Heart right ventricle (tissue), 16 donors: ENCODE data around the gene CREG1. TPM values are rescaled to one million over a fixed set of nuclear protein-coding genes. Genes with fewer than 3 reads are reported as not detected.

Source experiments
- ATAC-seq, 8 donors: fragments of 200-7000 bp; cut with Tn5 transposase; one replicate each; pipeline ENCODE4 v1.9.1; 2020; ENCODE audit warnings: mild to moderate bottlenecking in 8 of 8, moderate library complexity in 8 of 8, moderate number of reproducible peaks in 1 of 8
- DNase-seq, 2 donors: peaks; one replicate each; pipeline ENCODE4 v3.0.0-alpha.2; 2020
- H3K27ac ChIP-seq, 10 donors: fragments of 200-600 bp; sonication (generic) in 2 of 10; one replicate each; pipeline versions ENCODE4 v1.5.0 to v1.8.0; 2020 to 2022; ENCODE audit warnings: mild to moderate bottlenecking in 3 of 10
- H3K27me3 ChIP-seq, 7 donors: fragments of 200-600 bp; one replicate each; pipeline ENCODE4 v1.8.0; 2021 to 2022; ENCODE audit warnings: mild to moderate bottlenecking in 2 of 7
- H3K36me3 ChIP-seq, 9 donors: fragments of 200-600 bp; sonication (generic) in 1 of 9; one replicate each; pipeline versions ENCODE4 v1.5.0 to v1.8.0; 2020 to 2022; ENCODE audit warnings: mild to moderate bottlenecking in 2 of 9
- H3K4me1 ChIP-seq, 9 donors: fragments of 200-600 bp; sonication (generic) in 1 of 9; one replicate each; pipeline versions ENCODE4 v1.5.0 to v1.8.0; 2020 to 2022; ENCODE audit warnings: mild to moderate bottlenecking in 4 of 9
- H3K4me3 ChIP-seq, 10 donors: fragments of 200-600 bp; sonication (generic) in 2 of 10; one replicate each; pipeline versions ENCODE4 v1.5.0 to v1.8.0; 2020 to 2022; ENCODE audit warnings: mild to moderate bottlenecking in 7 of 10, moderate library complexity in 2 of 10
- H3K9me3 ChIP-seq, 11 donors: fragments of 200-600 bp in 10 of 11; sonication (generic) in 2 of 11; one replicate each; pipeline versions ENCODE4 v1.5.0 to v1.8.0; 2013 to 2022; ENCODE audit warnings: mild to moderate bottlenecking in 2 of 11, control low read depth in 1 of 11, moderate library complexity in 1 of 11
- WGBS, 2 donors: extraction: QIAGEN DNeasy Blood & Tissue Kit; methylation state at CpG; one replicate each; pipeline ENCODE4 v1.1.7; 2013; ENCODE audit warnings: inconsistent platforms in 1 of 2; 5-methylcytosine and 5-hydroxymethylcytosine counted together
- intact Hi-C, 10 donors: fragments of 100-400 bp; cut with DNase I; formaldehyde crosslinking; loops; one replicate each; pipeline versions ENCODE4 v1.11.1 to v1.14.2; 2022
- polyA plus RNA-seq, 2 donors: library from polyadenylated mRNA; stranded (reverse); fragments of 200-250 nt; gene quantifications; one replicate each; pipeline ENCODE4 v1.2.3, GENCODE V29; 2013
- total RNA-seq, 10 donors: library from RNA; stranded (reverse); fragmentation: NEBNext Ultra II Directional in 3 of 10; extraction: Animal tissue kit (Norgen Biotek cat#: 25700) in 3 of 10; gene quantifications; one replicate each; pipeline versions ENCODE4 v1.2.1 to v1.2.4, GENCODE V29; 2021 to 2023
- TF ChIP-seq, protein P1 (sequence below), 9 donors: fragments of 200-600 bp; sonication (generic) in 2 of 9; IDR thresholded peaks; one replicate each; pipeline versions ENCODE4 v1.5.0 to v1.8.0; 2021 to 2022; ENCODE audit warnings: antibody characterized with exemption in 9 of 9, mild to moderate bottlenecking in 5 of 9, moderate library complexity in 1 of 9
- donor health status: Arrhythmogenic right ventricular cardiomyopathy.
- donor health status: ischemic (EF 13 %, LVEDD 7.1; RV severe dilation, severe dysfunction).
- donor health status: healthy with polysubstance abuse.
- donor health status: DM: no; HTN: yes; CAD: no.
- donor health status: DM: no; HTN: no; CAD: no.
- donor health status: ischemic (EF 25% LVEDD 6.9; RV normal size, moderate dysfunction).
- donor health status: ischemic (EF 25% LVEDD 5.7; RV mildly dilated, moderate dysfunction).
- donor health status: healthy.
- donor health status: DM: yes; HTN: yes; CAD: no.
- donor health status: Ischemic cardiomyopathy.
- donor health status: ischemic (EF 35%, LVEDD 5.7; RV mildly dilated, moderate dysfunction).
- donor health status: nonischemic (EF 11% LVEDD 7.7; RV severe dilation, severe dysfunction).
- donor health status: DM: yes; HTN: yes; CAD: no.
- donor health status: PGD.
- donor health status: ischemic (EF 29% LVEDD 5.4; RV normal size, mild dysfunction).
- donor health status: nonischemic (EF 23%, LVEDD 6.1; RV moderate dilation, normal function).

CREG1 gene
- total and polyA plus RNA-seq, 12 donors, result 30.5 to 113 (median 70.2) TPM

DNA sequence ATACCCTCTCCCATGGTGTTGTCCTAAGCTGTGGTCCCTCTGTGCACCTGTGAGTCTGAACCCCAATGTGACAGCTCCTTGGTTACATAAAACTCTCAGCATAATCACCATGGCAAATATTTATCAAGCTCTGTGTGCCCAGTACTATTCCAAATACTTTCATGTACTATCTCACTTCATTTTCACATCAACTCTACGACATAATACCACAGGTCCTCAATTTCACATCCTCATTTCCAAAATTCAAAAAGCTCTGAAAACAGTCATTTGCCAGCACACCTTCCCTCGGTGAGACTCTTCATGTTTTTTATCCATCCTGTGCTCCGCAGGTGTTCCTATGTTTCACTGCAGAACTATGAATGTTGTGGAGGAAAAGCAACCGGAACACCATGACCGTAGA, 12.4 kb upstream of the CREG1 start:
- 83 to 86% methylated on average over 5 of the region's 5 CpGs for WGBS, 2 donors
- TF ChIP-seq, protein P1, sequence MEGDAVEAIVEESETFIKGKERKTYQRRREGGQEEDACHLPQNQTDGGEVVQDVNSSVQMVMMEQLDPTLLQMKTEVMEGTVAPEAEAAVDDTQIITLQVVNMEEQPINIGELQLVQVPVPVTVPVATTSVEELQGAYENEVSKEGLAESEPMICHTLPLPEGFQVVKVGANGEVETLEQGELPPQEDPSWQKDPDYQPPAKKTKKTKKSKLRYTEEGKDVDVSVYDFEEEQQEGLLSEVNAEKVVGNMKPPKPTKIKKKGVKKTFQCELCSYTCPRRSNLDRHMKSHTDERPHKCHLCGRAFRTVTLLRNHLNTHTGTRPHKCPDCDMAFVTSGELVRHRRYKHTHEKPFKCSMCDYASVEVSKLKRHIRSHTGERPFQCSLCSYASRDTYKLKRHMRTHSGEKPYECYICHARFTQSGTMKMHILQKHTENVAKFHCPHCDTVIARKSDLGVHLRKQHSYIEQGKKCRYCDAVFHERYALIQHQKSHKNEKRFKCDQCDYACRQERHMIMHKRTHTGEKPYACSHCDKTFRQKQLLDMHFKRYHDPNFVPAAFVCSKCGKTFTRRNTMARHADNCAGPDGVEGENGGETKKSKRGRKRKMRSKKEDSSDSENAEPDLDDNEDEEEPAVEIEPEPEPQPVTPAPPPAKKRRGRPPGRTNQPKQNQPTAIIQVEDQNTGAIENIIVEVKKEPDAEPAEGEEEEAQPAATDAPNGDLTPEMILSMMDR (IDR thresholded peaks at IDR 0.05), result no peak

GRCh38 chr1:167564612-167565270, 11.2 kb upstream of the CREG1 start:
- intact Hi-C loops, result no loop called here
- Histone ChIP-seq H3K27ac (peak overlapping the region in 1 of 10 donors; percentile 61), H3K4me3 (no peak overlapping the region), H3K4me1 (peaks cover 0 to 49% (median 25%) of the 10 kb centered on the region in 9 donors), H3K9me3 (no peaks in the 10 kb centered on the region), H3K27me3 (no peaks in the 10 kb centered on the region), H3K36me3 (no peaks in the 10 kb centered on the region)
- TF ChIP-seq, protein P1 (IDR thresholded peaks at IDR 0.05), result no peak
- DNase-seq, result no peak
- ATAC-seq, result peak in 4 of 8 donors; percentile 48 to 62 (median 56)
- WGBS, 2 donors, result 81 to 85% methylated on average over 5 of the region's 5 CpGs

More for the DNA sequence above, 12.4 kb upstream of the CREG1 start:
- ATAC-seq, result no peak
- no peaks in the 10 kb centered on the region for H3K27me3 ChIP-seq
- peaks cover 0 to 49% (median 25%) of the 10 kb centered on the region in 9 donors for H3K4me1 ChIP-seq
- no peak overlapping the region for H3K27ac ChIP-seq
- intact Hi-C loops, result no loop called here
- H3K4me3 ChIP-seq, result no peak overlapping the region
- no peaks in the 10 kb centered on the region for H3K9me3 ChIP-seq
- H3K36me3 ChIP-seq, result no peaks in the 10 kb centered on the region
- no peak for DNase-seq

GRCh38 chr1:167563579-167564246, 10.2 kb upstream of the CREG1 start:
- DNase-seq (peak in 1 of 2 donors; percentile 30), ATAC-seq (peak; percentile 17 to 83 (median 69))
- no peaks in the 10 kb centered on the region for H3K9me3 ChIP-seq
- intact Hi-C loops, result no loop called here
- WGBS, 2 donors, result 69 to 70% methylated on average over 7 of the region's 7 CpGs
- H3K27ac ChIP-seq, result peak overlapping the region in 1 of 10 donors; percentile 61
- H3K27me3 ChIP-seq, result no peaks in the 10 kb centered on the region
- peaks cover 0 to 49% (median 25%) of the 10 kb centered on the region in 9 donors for H3K4me1 ChIP-seq
- H3K36me3 ChIP-seq, result no peaks in the 10 kb centered on the region
- H3K4me3 ChIP-seq, result no peak overlapping the region
- TF ChIP-seq, protein P1 (IDR thresholded peaks at IDR 0.05), result no peak

DNA sequence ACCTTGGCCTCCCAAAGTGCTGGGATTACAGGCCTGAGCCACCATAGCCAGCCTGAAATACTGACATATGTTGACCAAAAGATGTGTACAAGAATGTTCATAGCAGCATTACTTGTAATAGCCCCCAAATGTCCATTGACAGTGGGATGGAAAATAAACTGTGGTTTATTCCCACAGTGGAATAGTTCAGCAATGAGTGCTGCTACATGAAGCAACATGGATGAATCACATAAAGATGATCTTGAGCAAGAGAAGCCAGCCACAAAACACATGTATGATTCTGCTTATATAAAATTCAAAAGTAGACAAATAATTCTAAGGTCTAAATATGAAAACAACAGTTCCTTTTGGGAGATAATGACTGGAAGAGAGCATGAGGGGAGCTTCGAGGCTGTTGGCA, 9.1 kb upstream of the CREG1 start:
- WGBS, 2 donors, result 91 to 97% methylated on average over 1 of the region's 1 CpG
- Histone ChIP-seq H3K27ac (peak overlapping the region in 1 of 10 donors; percentile 55), H3K27me3 (no peaks in the 10 kb centered on the region), H3K4me3 (no peak overlapping the region), H3K4me1 (peaks cover 0 to 49% (median 22%) of the 10 kb centered on the region in 9 donors), H3K9me3 (no peaks in the 10 kb centered on the region), H3K36me3 (no peaks in the 10 kb centered on the region)
- TF ChIP-seq, protein P1 (IDR thresholded peaks at IDR 0.05), result no peak
- ATAC-seq, result no peak
- DNase-seq, result no peak
- intact Hi-C loops, result no loop called here
